Breast epithelium (tissue), 3 donors: ENCODE measurements around the gene TMEM164.

ENCODE experiments used
- POLR2A ChIP-seq: fragments of 450-650 bp; IDR thresholded peaks from one replicate; pipeline ENCODE4 v1.6.1; 2016; ENCODE audit warnings: antibody characterized with exemption, mild to moderate bottlenecking, moderate library complexity
- POLR2AphosphoS5 ChIP-seq, 3 donors: sonication (generic); formaldehyde crosslinking; IDR thresholded peaks; one replicate each; pipeline ENCODE4 v1.6.1; 2017; ENCODE audit warnings: antibody characterized with exemption in 3 of 3
- TF ChIP-seq, protein P1 (sequence below), 3 donors: fragments of 450-650 bp; IDR thresholded peaks; one replicate each; pipeline ENCODE4 v1.5.1; 2016 to 2017; ENCODE audit warnings: antibody characterized with exemption in 3 of 3, mild to moderate bottlenecking in 3 of 3, moderate library complexity in 3 of 3

DNA sequence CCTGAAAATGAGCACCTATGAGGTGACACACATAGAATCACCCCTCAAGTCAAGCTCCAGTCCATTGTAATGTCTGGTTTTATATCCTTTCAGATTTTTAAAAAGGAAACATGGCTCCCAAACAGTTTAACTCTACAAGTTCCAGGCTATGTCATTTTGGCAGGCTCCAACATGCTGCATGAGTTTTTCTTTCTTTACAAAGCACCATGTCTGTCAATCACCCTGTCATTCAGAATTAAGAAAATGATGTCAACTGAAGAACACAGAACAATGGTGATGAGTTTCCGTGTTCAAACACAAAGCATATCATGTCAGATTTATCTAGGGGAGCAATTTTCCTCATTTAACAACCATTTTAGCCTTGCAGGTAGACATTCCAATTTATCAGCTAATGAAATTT lies 208.4 kb downstream of the TMEM164 start:
- TF ChIP-seq, protein P1, sequence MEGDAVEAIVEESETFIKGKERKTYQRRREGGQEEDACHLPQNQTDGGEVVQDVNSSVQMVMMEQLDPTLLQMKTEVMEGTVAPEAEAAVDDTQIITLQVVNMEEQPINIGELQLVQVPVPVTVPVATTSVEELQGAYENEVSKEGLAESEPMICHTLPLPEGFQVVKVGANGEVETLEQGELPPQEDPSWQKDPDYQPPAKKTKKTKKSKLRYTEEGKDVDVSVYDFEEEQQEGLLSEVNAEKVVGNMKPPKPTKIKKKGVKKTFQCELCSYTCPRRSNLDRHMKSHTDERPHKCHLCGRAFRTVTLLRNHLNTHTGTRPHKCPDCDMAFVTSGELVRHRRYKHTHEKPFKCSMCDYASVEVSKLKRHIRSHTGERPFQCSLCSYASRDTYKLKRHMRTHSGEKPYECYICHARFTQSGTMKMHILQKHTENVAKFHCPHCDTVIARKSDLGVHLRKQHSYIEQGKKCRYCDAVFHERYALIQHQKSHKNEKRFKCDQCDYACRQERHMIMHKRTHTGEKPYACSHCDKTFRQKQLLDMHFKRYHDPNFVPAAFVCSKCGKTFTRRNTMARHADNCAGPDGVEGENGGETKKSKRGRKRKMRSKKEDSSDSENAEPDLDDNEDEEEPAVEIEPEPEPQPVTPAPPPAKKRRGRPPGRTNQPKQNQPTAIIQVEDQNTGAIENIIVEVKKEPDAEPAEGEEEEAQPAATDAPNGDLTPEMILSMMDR (IDR thresholded peaks at IDR 0.05) = no peak
- TF ChIP-seq POLR2A = no peak
- no peak for TF ChIP-seq POLR2AphosphoS5 (IDR thresholded peaks at IDR 0.05)
